Measurements from ENCODE around the gene TDRD7.

TDRD7 gene

DNA sequence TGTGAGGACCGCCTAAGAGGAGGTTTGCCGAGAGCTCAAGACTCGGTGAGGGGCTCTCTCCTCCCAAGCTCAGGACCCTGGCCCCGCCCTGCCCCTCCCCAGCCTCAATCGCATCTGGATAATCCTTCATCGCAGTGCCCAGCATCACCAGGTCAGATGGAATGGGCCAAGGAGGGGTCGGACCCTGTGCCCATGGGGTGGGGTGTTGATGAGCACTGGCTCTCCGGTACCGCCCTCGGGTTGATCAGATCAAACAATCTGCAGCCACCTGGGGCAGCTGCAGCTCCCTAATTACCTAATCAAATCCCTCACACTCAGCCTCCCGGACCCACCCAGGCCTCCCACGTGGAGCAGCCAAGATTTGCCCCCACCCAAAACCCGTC is 24.4 kb upstream of the TDRD7 start:
- no peak for DNase-seq

DNA sequence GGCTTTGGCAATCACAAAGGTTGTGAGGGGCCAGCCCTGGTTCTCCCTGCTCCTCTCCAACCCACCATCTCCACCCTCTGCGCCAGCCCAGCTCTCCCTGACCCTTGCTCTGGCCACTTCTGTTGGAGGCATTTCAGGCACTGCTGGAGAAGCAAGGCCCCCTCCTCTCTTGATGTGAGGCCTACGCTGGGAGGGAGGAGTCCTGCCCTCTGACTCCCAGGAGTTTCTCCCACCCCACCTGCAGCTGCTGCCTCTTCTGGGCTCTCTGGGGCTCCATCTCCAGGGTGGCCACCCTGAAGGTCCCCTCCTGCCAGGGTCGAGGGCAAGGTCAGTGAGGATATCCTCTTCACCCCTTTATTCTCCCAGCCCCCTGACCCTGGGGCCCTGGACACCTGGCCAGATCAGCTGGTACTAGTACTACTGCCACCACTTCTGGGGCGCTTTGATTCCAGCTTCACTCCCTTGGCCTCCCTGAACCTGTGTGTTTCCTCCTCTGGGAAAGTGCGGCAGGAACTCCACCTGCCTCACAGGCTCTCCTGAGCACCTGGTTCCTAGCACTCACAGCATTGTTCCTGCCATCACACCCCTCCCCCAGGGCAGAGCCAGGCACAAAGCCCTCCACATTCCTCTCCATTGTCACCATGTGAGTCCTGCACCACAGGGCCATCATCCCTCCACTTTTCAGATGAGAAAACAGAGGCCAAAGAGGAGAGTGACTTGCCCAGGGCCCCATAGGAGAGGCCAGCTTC is 23.8 kb upstream of the TDRD7 start:
- DNase-seq, result no peak

- peak; percentile 19 for DNase-seq
Observed at GRCh38 chr9:97388721-97389238, 23.1 kb upstream of the TDRD7 start.

DNA sequence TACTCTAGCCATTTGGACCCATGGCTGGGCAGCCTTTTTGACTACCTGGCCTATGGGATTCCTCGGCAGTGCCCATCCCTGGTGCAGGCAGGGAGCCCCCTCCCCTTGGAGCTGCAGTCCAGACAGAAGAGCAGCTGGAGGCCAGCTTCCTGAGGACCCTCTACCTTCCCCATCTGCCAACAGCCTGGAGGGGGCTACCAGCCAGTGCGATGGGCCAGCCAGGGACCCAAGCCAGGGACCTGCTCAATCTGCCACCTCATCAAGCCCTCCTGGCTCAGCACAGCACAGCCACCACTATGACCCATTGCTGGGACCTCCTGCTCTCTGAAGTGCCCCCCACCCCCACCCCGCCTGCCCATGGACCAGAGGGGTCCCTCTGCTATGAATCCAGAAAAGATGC is 22.6 kb upstream of the TDRD7 start:
- no peak for DNase-seq

- DNase-seq, result no peak
Observed at GRCh38 chr9:97390791-97391406, 21.0 kb upstream of the TDRD7 start.

GRCh38 chr9:97394881-97395280 is 17.0 kb upstream of the TDRD7 start:
- DNase-seq, result no peak

DNA sequence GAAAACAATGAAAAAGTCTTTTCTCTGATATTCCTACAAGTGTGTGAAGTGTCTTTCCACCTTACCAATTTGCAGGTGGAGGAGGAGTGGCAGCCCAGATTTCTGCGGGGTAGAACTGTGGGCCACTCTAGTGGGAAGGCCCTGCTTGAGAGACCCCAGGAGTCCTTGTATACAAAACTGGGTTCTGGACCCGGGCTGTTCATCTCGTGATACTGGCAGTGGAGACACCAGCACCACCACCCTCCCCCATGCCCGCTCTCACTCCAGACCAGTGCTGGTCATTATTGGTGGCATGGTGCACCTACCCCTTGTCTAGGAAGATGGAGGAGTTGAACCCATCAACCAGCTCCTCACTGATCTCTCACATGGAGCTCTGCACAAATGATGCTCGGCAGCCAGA is 16.2 kb upstream of the TDRD7 start:
- no peak for DNase-seq

GRCh38 chr9:97396256-97396655 is 15.6 kb upstream of the TDRD7 start:
- DNase-seq, result no peak

DNA sequence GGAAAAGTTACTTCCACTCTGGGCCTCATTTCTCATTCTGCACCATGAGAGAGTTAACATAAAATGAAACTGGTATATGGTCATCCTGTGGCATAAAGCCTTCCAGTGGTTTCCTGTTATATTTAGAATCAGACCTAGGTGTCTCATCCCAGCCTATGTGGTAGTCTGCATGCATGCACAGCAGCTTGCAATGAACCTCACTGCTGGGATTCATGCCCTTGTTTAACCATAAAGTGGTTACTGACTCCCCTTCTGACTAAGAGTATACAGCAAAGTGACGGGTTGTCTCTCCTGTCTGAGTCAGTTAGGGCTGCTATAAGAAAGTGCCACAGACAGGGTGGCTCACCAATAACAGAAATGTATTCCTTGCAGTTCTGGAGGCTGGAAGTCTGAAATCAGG is 14.7 kb upstream of the TDRD7 start:
- DNase-seq, result no peak

DNA sequence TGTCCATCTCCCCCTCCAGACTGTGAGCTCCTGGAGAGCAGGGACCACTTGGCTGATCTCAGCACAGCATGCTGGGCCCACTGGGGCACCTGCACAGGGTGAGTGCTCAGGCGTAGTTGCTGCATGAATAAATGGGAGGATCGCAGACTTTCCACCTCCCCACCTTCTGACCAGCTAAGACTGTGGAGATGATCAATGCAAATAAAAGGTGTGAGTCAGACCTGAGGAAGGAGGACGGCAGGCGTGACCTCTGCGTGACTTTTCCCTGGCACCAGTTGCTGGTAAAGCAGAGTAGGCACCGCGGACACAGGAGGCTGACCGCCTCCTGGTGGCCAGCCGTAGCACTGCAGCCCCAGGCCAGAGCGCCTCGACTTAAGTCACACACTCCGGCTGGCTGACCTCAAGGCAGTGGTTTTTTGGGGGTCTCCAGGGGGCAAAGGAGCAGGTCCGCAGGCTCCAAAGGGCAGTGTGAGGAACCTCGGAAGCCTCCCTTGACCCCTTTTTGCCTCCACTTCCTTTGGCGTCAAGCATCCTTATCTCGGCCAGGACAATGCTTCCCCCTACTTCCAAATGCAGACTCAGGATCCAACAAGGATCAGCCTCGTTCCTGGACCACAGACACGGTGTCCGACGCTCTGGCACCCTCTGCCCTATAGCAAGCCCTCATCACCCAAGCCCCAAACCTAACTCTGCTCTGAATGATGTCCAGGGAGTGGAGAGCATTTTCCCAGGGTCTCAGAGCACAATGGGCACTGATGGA is 12.7 kb upstream of the TDRD7 start:
- DNase-seq, result peak; percentile 51

DNA sequence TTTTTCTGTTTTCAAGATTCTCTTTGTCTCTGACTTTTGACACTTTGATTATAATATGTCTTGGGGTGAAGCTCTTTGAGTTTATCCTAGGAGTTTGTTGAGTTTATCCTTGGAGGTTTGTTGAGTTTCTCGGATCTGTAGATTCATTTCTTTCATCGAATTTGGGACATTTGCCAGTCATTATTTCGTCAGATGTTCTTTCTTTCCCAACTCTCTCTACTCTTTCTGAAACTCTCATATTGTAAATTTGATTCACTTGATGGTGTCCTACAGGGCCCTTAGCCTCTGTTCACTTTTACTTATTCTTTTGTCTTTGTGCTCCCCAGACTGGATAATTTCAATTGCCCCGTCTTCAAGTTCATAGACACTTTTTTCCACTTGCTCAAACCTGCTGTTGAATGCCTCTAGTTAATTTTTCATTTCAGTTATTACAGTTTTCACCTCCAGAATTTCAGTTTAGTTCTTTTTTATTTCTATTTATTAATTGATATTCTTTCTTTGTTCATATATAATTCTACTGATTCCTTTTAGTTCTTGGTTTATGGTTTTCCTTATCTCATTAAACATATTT is 8.1 kb upstream of the TDRD7 start:
- no peak for DNase-seq

DNA sequence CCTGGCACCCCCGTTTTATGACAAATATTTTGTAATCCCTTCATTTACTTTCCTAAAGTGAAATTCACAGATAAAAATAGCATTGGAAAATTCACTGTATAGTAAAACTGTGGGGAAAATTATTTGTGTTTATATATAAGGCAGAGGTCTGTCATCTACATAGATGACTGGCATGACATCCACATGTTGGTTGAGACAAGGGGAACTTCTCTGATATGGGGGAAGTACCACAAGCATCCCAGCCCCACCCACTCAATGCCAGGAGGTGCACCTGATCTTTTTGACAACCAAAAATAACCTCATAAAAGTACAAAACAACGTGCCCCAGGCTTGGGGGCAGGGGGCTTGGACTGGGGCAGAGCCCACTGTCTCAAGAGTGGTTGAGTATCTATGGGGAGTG is 6.3 kb upstream of the TDRD7 start:
- DNase-seq, result no peak

GRCh38 chr9:97406620-97407177 is 5.2 kb upstream of the TDRD7 start:
- DNase-seq, result no peak

- DNase-seq, result no peak
Observed at GRCh38 chr9:97408562-97408961, 3.3 kb upstream of the TDRD7 start.

- DNase-seq, result no peak
Observed at GRCh38 chr9:97411440-97411788, 482 bp upstream of the TDRD7 start.

- DNase-seq, result no peak
Observed at GRCh38 chr9:97412626-97413385, 910 bp downstream of the TDRD7 start.

DNA sequence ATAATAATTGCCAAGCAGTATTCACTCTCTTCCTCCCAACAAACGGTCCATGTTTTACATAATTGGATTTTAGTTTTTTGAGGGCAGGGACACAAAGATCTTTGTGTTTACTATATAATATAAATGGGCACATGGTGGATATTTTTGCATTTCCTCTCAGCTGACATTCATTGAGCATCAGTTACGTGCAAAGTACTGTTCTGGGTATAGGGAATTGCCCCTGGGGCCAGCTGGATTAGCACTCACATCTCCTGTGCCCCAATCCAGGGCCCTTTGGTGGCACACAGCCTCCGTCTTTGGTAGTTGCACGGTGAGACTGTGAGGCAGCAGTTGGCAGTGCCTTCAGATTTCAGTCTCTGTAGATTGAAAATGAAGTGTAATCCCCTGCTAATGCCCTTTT is 1.6 kb downstream of the TDRD7 start:
- DNase-seq, result no peak

- DNase-seq, result no peak
Observed at GRCh38 chr9:97415146-97415545, 3.2 kb downstream of the TDRD7 start.

GRCh38 chr9:97418880-97419279 is 7.0 kb downstream of the TDRD7 start:
- no peak for DNase-seq

DNA sequence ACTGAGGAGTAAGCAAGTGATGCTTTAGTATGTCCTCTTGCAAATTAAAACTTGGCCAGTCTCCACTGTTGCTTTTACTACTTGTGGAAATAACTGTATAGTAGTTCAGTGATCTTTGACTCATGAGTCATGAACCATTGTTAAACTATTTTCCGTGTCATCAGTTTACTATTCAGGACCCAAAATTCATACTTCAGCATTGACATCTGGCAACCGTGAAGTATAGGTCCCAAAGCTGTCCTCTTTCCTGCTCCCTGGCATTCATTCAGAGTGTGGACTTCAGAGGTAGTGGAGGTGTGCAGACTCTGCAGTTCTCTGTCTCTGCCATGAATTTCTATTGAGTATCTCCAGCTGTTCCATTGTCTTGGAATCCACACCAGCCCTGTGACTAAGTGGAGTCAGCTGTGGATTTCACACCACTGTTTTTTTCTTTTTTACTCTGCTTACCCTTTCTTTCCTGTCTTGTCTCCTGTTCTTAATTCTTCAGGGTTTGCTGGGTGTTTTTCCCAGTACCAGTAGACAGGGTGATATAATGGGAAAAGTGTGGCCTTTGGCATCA is 7.5 kb downstream of the TDRD7 start:
- peak; percentile 90 for DNase-seq

DNA sequence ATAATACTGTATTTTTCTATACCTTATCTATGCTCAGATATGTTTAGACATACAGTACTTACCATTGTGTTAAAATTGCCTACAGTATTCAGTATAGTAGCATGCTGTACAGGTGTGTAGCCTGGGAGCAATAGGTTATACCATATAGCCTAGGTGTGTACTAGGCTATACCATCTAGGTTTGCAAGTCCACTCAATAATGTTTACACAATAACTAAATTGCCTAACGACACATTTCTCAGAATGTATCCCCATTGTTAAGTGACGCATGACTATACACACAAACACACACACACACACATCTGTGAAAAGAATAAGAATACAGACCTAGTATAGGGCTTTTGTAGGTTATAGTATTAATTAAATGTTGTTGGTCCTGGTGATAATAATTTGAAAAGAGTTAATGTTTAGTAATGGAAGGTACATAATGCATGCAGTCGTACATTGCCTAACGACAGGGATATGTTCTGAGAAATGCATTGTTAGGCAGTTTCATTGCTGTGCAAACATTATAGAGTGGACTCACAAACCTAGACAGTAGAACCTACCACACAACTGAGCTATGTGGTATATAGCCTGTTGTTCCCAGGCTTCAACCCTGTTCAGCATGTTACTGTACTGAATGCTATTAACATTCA is 13.6 kb downstream of the TDRD7 start:
- DNase-seq, result no peak

GRCh38 chr9:97425973-97426336 is 14.1 kb downstream of the TDRD7 start:
- DNase-seq, result no peak
